IMR-90 (cell line): ENCODE results near the gene GPR161. TPM values are rescaled to one million over a fixed set of nuclear protein-coding genes. Genes with fewer than 3 reads are reported as not detected.

ENCODE experiments used
- ATAC-seq: fragments of 200-7000 bp; cut with Tn5 transposase; 2 replicates; pipeline ENCODE4 v1.9.1; 2020; ENCODE audit warnings: low read depth, mild to moderate bottlenecking, moderate library complexity
- BruUV-seq: library from RNA; stranded (reverse); fragments of 400-500 nt; replicated peaks from 2 replicates; lab custom pipeline; 2021; lab: Mats Ljungman, UMichigan
- CTCF ChIA-PET: fragments of 300-600 bp; formaldehyde crosslinking; extraction: SDS; loops from one replicate; lab custom pipeline; 2021; ENCODE audit warnings: antibody characterized with exemption; lab: Yijun Ruan, JAX
- POLR2A ChIA-PET: fragments of 300-600 bp; sonication (Branson Sonifier 250); formaldehyde crosslinking; loops from one replicate; lab custom pipeline; 2022; ENCODE audit warnings: antibody characterized with exemption; ENCODE audit not compliant: unreplicated experiment; lab: Charles Lee
- DNase-seq: peaks from one replicate; pipeline ENCODE4 v3.0.0; 2013
- H2AFZ ChIP-seq: replicated peaks from 2 replicates; pipeline ENCODE3; 2013; ENCODE audit warnings: low read length, mild to moderate bottlenecking; ENCODE audit not compliant: poor library complexity
- H2AK5ac ChIP-seq: 2 replicates; pipeline ENCODE4 v1.6.1; 2013; ENCODE audit warnings: low read depth, low read length, inconsistent platforms
- H2AK9ac ChIP-seq: replicated peaks from 2 replicates; pipeline ENCODE3; 2013; ENCODE audit warnings: mild to moderate bottlenecking, low read depth, low read length, moderate library complexity; ENCODE audit not compliant: poor library complexity
- H2BK120ac ChIP-seq: 2 replicates; pipeline ENCODE4 v1.6.1; 2013; ENCODE audit warnings: low read depth, low read length, inconsistent platforms
- H2BK15ac ChIP-seq: 3 replicates; pipeline ENCODE4 v1.6.1; 2013; ENCODE audit warnings: low read depth, low read length, inconsistent platforms
- H2BK20ac ChIP-seq: 2 replicates; pipeline ENCODE4 v1.6.1; 2013; ENCODE audit warnings: low read depth, mild to moderate bottlenecking, inconsistent platforms, low read length, moderate library complexity
- H2BK5ac ChIP-seq: 2 replicates; pipeline ENCODE4 v1.6.1; 2013; ENCODE audit warnings: mild to moderate bottlenecking, low read depth, low read length, inconsistent platforms; ENCODE audit not compliant: poor library complexity, severe bottlenecking
- H3K14ac ChIP-seq: replicated peaks from 2 replicates; pipeline ENCODE4 v1.6.1; 2013; ENCODE audit warnings: low read depth, low read length, inconsistent platforms
- H3K18ac ChIP-seq: 2 replicates; pipeline ENCODE4 v1.6.1; 2013; ENCODE audit warnings: low read depth, low read length, control low read depth
- H3K23ac ChIP-seq: 2 replicates; pipeline ENCODE4 v1.6.1; 2013; ENCODE audit warnings: low read depth, low read length, inconsistent platforms
- H3K27ac ChIP-seq: 2 replicates; pipeline ENCODE4 v1.5.1; 2013; ENCODE audit warnings: mild to moderate bottlenecking, control low read depth, low read length; ENCODE audit not compliant: insufficient read depth
- H3K27me3 ChIP-seq: 2 replicates; pipeline ENCODE4 v1.6.1; 2013; ENCODE audit warnings: low read length; ENCODE audit not compliant: control insufficient read depth, insufficient read depth
- H3K36me3 ChIP-seq: 2 replicates; pipeline ENCODE4 v1.6.1; 2013; ENCODE audit warnings: low read length, mixed read lengths; ENCODE audit not compliant: control insufficient read depth, insufficient read depth
- H3K4ac ChIP-seq: 2 replicates; pipeline ENCODE4 v1.6.1; 2013; ENCODE audit warnings: low read depth, low read length, inconsistent platforms
- H3K4me1 ChIP-seq: 2 replicates; pipeline ENCODE4 v1.6.1; 2013; ENCODE audit warnings: low read length, mixed read lengths; ENCODE audit not compliant: control insufficient read depth, insufficient read depth
- H3K4me2 ChIP-seq: 2 replicates; pipeline ENCODE4 v1.6.1; 2013; ENCODE audit warnings: low read depth, mild to moderate bottlenecking, control low read depth, low read length, moderate library complexity
- H3K4me3 ChIP-seq: 2 replicates; pipeline ENCODE4 v1.5.1; 2013; ENCODE audit warnings: low read depth, mild to moderate bottlenecking, control low read depth, low read length, moderate library complexity; ENCODE audit not compliant: insufficient read depth
- H3K56ac ChIP-seq: 2 replicates; pipeline ENCODE4 v1.6.1; 2013; ENCODE audit warnings: low read length, inconsistent platforms; ENCODE audit not compliant: insufficient read depth; ENCODE audit errors: extremely low read depth
- H3K79me1 ChIP-seq, 2 experiments: 2 replicates each; pipeline ENCODE4 v1.6.1; 2013; ENCODE audit warnings: low read length in 2 of 2, inconsistent platforms in 1 of 2, low read depth in 1 of 2
- H3K9ac ChIP-seq: 2 replicates; pipeline ENCODE4 v1.6.1; 2013; ENCODE audit warnings: low read depth, low read length, control low read depth
- H3K9me1 ChIP-seq: 2 replicates; pipeline ENCODE4 v1.6.1; 2013; ENCODE audit warnings: low read length, inconsistent platforms; ENCODE audit not compliant: insufficient read depth
- H3K9me3 ChIP-seq: 2 replicates; pipeline ENCODE4 v1.6.1; 2013; ENCODE audit warnings: low read length; ENCODE audit not compliant: control insufficient read depth, insufficient read depth
- H4K20me1 ChIP-seq: 2 replicates; pipeline ENCODE4 v1.6.1; 2013; ENCODE audit warnings: low read length, inconsistent platforms; ENCODE audit not compliant: insufficient read depth
- H4K5ac ChIP-seq: 2 replicates; pipeline ENCODE4 v1.6.1; 2013; ENCODE audit warnings: mild to moderate bottlenecking, low read depth, low read length, control low read depth
- H4K8ac ChIP-seq, 2 experiments: 2 replicates each; pipeline ENCODE4 v1.6.1; 2013; ENCODE audit warnings: low read depth in 2 of 2, low read length in 2 of 2, control low read depth in 1 of 2, inconsistent platforms in 1 of 2
- H4K91ac ChIP-seq: 2 replicates; pipeline ENCODE4 v1.6.1; 2013; ENCODE audit warnings: low read depth, low read length, inconsistent platforms; ENCODE audit not compliant: insufficient read depth
- CEBPB ChIP-seq: IDR thresholded peaks from 2 replicates; pipeline ENCODE4 v1.6.1; 2012; ENCODE audit warnings: low read depth, low read length, improper control_type of control experiment
- MAFK ChIP-seq: IDR thresholded peaks from 2 replicates; pipeline ENCODE4 v1.6.1; 2012; ENCODE audit warnings: low read depth, low read length, improper control_type of control experiment
- MAZ ChIP-seq: IDR thresholded peaks from 2 replicates; pipeline ENCODE4 v1.6.1; 2012; ENCODE audit warnings: low read depth, mild to moderate bottlenecking, low read length, improper control_type of control experiment, moderate library complexity, borderline replicate concordance
- NFE2L2 ChIP-seq: fragments of 150-350 bp; IDR thresholded peaks from 2 replicates; pipeline ENCODE4 v1.6.1; 2016; ENCODE audit warnings: low read depth, mild to moderate bottlenecking, low read length
- RAD21 ChIP-seq: IDR thresholded peaks from 2 replicates; pipeline ENCODE4 v1.6.1; 2012; ENCODE audit warnings: low read length, improper control_type of control experiment
- RFX5 ChIP-seq: IDR thresholded peaks from 2 replicates; pipeline ENCODE4 v1.8.0; 2012; ENCODE audit warnings: low read depth, mild to moderate bottlenecking, low read length, moderate library complexity
- SMC3 ChIP-seq: fragments of 150-350 bp; IDR thresholded peaks from 2 replicates; pipeline ENCODE4 v1.6.1; 2016; ENCODE audit warnings: low read depth, mild to moderate bottlenecking, antibody characterized with exemption, low read length, moderate library complexity
- WGBS, 2 experiments: methylation state at CpG; one replicate each; pipeline versions ENCODE4 v1.1.5 to v1.1.7; 2013; ENCODE audit warnings: missing lambda C conversion rate in 2 of 2; ENCODE audit not compliant: insufficient read length in 1 of 2; ENCODE audit errors: extremely low coverage in 2 of 2; 5-methylcytosine and 5-hydroxymethylcytosine counted together
- dilution Hi-C: fragments of 300-500 bp; cut with HindIII; formaldehyde crosslinking; loops from one replicate; pipeline ENCODE4 v1.14.3; 2018; ENCODE audit warnings: low sequenced_read_pairs; ENCODE audit not compliant: unreplicated experiment
- in situ Hi-C: fragments of 300-500 bp; cut with MboI; formaldehyde crosslinking; loops from 3 replicates; pipeline ENCODE4 v1.14.3; 2019; ENCODE audit warnings: low sequenced_read_pairs, inconsistent platforms, mixed read lengths
- intact Hi-C: fragments of 100-400 bp; cut with micrococcal nuclease; formaldehyde crosslinking; loops from 2 replicates; pipeline ENCODE4 v1.10.0; 2022
- polyA plus RNA-seq, 3 experiments: library from polyadenylated mRNA; depleted of rRNA; stranded (reverse); fragments of >200 nt; gene quantifications; 2 replicates each; pipeline ENCODE4 v1.2.3, GENCODE V29; 2012; ENCODE audit warnings: low replicate concordance in 1 of 3
- total RNA-seq: library from RNA; depleted of rRNA; stranded (reverse); fragments of >200 nt; gene quantifications from 2 replicates; pipeline ENCODE4 v1.2.3, GENCODE V29; 2012
- TF ChIP-seq, protein P1 (sequence below): fragments of 150-350 bp; IDR thresholded peaks from 2 replicates; pipeline ENCODE4 v1.6.1; 2017; ENCODE audit warnings: mild to moderate bottlenecking, antibody characterized with exemption, low read length, low read depth

Gene GPR161
- total and polyA plus RNA-seq, 2 of the 4 experiments (the other 2 are of a cell fraction): 12.5 to 13.3 TPM

DNA sequence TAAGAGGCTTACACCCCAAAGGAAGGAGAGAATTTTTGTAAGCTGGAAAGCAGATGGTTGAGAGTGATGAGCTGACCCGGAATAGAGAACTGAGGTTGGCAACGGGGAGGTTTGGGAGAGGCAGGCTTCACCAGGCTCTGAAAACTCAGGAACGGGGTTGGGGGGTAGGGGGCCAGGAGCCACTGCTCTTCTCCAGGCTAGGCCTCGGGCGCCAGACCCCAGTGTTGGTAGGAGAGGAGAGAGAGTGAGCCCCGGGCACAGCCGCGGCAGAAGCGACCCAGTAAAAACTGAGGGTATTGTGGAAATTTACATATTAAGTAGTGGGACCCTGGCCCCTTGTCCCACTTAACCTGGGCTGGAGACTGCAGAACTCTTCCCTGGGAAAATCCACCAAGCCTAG, 45.7 kb downstream of the GPR161 start:
- intact Hi-C loops: no loop called here
- H4K91ac ChIP-seq: no peak overlapping the region
- no peak overlapping the region for H4K5ac ChIP-seq
- H3K4me2 ChIP-seq: no peak overlapping the region
- 80% methylated on average over 1 of the region's 9 CpGs; no CpG with 5 or more reads in 1 of the 2 experiments for WGBS, 2 experiments
- H2BK120ac ChIP-seq: no peak overlapping the region
- no peak overlapping the region for H3K4ac ChIP-seq
- H3K4me1 ChIP-seq: peaks cover 8% of the 10 kb centered on the region
- in situ Hi-C loops: no loop called here
- H3K14ac ChIP-seq: no peak overlapping the region
- no peaks in the 10 kb centered on the region for H4K20me1 ChIP-seq
- no peak overlapping the region for H2AFZ ChIP-seq
- no TSS peak for BruUV-seq
- H3K9me3 ChIP-seq: no peaks in the 10 kb centered on the region
- POLR2A ChIA-PET: no interaction called here
- no peak overlapping the region for H2BK20ac ChIP-seq
- dilution Hi-C loops: no loop called here
- no peak for ATAC-seq
- H2BK5ac ChIP-seq: no peak overlapping the region
- H3K9ac ChIP-seq: no peak overlapping the region
- no peak for DNase-seq
- H3K27ac ChIP-seq: no peak overlapping the region
- no peak overlapping the region for H2BK15ac ChIP-seq
- H3K27me3 ChIP-seq: no peaks in the 10 kb centered on the region
- no peak overlapping the region for H3K23ac ChIP-seq
- H3K56ac ChIP-seq: no peak overlapping the region
- no peak overlapping the region for H2AK5ac ChIP-seq
- CTCF ChIA-PET: interaction anchor here (0.6 kb wide), 1 partner anchor 41 kb away, joined by 3 read pairs; no protein-coding TSS in a partner anchor
- H3K9me1 ChIP-seq: peaks cover 14% of the 10 kb centered on the region
- H3K36me3 ChIP-seq: peaks cover 19% of the 10 kb centered on the region
- no peak overlapping the region for H3K4me3 ChIP-seq
- H3K79me1 ChIP-seq: no peaks in the 10 kb centered on the region; a peak in 1 of 4 replicates
- no peak for TF ChIP-seq RAD21
- no peak for TF ChIP-seq MAFK
- no peak for TF ChIP-seq SMC3
- no peak for TF ChIP-seq RFX5
- no peak for TF ChIP-seq CEBPB
- TF ChIP-seq MAZ: no peak
- TF ChIP-seq NFE2L2: no peak
- TF ChIP-seq, protein P1, sequence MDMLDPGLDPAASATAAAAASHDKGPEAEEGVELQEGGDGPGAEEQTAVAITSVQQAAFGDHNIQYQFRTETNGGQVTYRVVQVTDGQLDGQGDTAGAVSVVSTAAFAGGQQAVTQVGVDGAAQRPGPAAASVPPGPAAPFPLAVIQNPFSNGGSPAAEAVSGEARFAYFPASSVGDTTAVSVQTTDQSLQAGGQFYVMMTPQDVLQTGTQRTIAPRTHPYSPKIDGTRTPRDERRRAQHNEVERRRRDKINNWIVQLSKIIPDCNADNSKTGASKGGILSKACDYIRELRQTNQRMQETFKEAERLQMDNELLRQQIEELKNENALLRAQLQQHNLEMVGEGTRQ: no peak
- H3K18ac ChIP-seq: no peak overlapping the region
- no peak overlapping the region for H2AK9ac ChIP-seq
- H4K8ac ChIP-seq: no peak overlapping the region
